Endothelial cell of umbilical vein (primary cell): ENCODE data around the gene DIPK1A. TPM values are rescaled to one million over a fixed set of nuclear protein-coding genes. Genes with fewer than 3 reads are reported as not detected.

ENCODE experiments used
- BruUV-seq: library from RNA; stranded (reverse); fragments of 400-500 nt; replicated peaks from 2 replicates; lab custom pipeline; 2021; lab: Mats Ljungman, UMichigan
- CTCF ChIA-PET: fragments of 300-600, 350-600 bp; sonication (Branson Sonifier 250); formaldehyde crosslinking; loops from one replicate; lab custom pipeline; 2021; ENCODE audit warnings: antibody characterized with exemption, inconsistent platforms; lab: Charles Lee
- POLR2A ChIA-PET: fragments of 300-600, 350-600 bp; sonication (Branson Sonifier 250); formaldehyde crosslinking; loops from one replicate; lab custom pipeline; 2021; ENCODE audit warnings: antibody characterized with exemption, inconsistent platforms; lab: Charles Lee
- DNase-seq: peaks from one replicate; pipeline ENCODE4 v3.0.0-alpha.2; 2011; ENCODE audit warnings: low read depth, low spot score
- FAIRE-seq: peaks from 2 replicates; lab custom pipeline; 2011; peaks lifted over from hg19 to GRCh38; lab: Jason Lieb, UNC
- H2AFZ ChIP-seq: 2 replicates; pipeline ENCODE4 v1.6.0; 2012; ENCODE audit warnings: low read depth, low read length, control low read depth, inconsistent platforms
- H3K27ac ChIP-seq: 2 replicates; pipeline ENCODE4 v1.5.1; 2011; ENCODE audit warnings: low read depth, mild to moderate bottlenecking, control low read depth, low read length, moderate library complexity; ENCODE audit not compliant: insufficient read depth
- H3K27me3 ChIP-seq, 2 experiments: 2 replicates each; pipeline versions ENCODE4 v1.6.0 to v1.6.1; 2011; ENCODE audit warnings: low read length in 2 of 2, mixed read lengths in 1 of 2; ENCODE audit not compliant: control insufficient read depth in 2 of 2, insufficient read depth in 2 of 2
- H3K36me3 ChIP-seq, 2 experiments: 2 replicates in 1 of 2; 3 replicates in 1 of 2; pipeline ENCODE4 v1.5.1; 2011; ENCODE audit warnings: low read length in 2 of 2, mild to moderate bottlenecking in 1 of 2, moderate library complexity in 1 of 2; ENCODE audit not compliant: control insufficient read depth in 2 of 2, insufficient read depth in 2 of 2; ENCODE audit errors: extremely low read depth in 1 of 2
- H3K4me1 ChIP-seq: 3 replicates; pipeline ENCODE4 v1.5.1; 2011; ENCODE audit warnings: mild to moderate bottlenecking, low read length; ENCODE audit not compliant: control insufficient read depth, insufficient read depth; ENCODE audit errors: extremely low read depth
- H3K4me2 ChIP-seq: 2 replicates; pipeline ENCODE4 v1.6.1; 2011; ENCODE audit warnings: low read length, control low read depth, mixed read lengths; ENCODE audit not compliant: insufficient read depth
- H3K4me3 ChIP-seq, 3 experiments: fragments of 200-600 bp in 1 of 3; sonication (generic), shearing (Covaris generic) in 1 of 3; replicated peaks in 1 of 3; 2 replicates each; pipeline ENCODE4 v1.5.1; 2011 to 2016; ENCODE audit warnings: control low read depth in 3 of 3, low read length in 3 of 3, mild to moderate bottlenecking in 2 of 3, inconsistent platforms in 1 of 3, low read depth in 1 of 3, moderate library complexity in 1 of 3; ENCODE audit not compliant: insufficient read depth in 1 of 3
- H3K79me2 ChIP-seq: 2 replicates; pipeline ENCODE4 v1.6.0; 2012; ENCODE audit warnings: low read length, inconsistent platforms; ENCODE audit not compliant: control insufficient read depth, insufficient read depth
- H3K9ac ChIP-seq: replicated peaks from 2 replicates; pipeline ENCODE3; 2011; ENCODE audit warnings: low read length, control low read depth; ENCODE audit not compliant: insufficient read depth; ENCODE audit errors: extremely low read depth
- H3K9me1 ChIP-seq: replicated peaks from 3 replicates; pipeline ENCODE4 v1.6.0; 2011; ENCODE audit warnings: mild to moderate bottlenecking, low read length; ENCODE audit not compliant: control insufficient read depth, insufficient read depth; ENCODE audit errors: extremely low read depth
- H3K9me3 ChIP-seq: replicated peaks from 2 replicates; pipeline ENCODE4 v1.5.1; 2012; ENCODE audit warnings: low read length, inconsistent platforms; ENCODE audit not compliant: control insufficient read depth, insufficient read depth
- H4K20me1 ChIP-seq: replicated peaks from 2 replicates; pipeline ENCODE3; 2011; ENCODE audit warnings: mild to moderate bottlenecking, low read length; ENCODE audit not compliant: control insufficient read depth, insufficient read depth; ENCODE audit errors: extremely low read depth
- EZH2 ChIP-seq: IDR thresholded peaks from 2 replicates; pipeline ENCODE4 v1.6.1; 2012; ENCODE audit warnings: borderline replicate concordance, low read depth, mild to moderate bottlenecking, moderate library complexity, low read length, inconsistent platforms; ENCODE audit not compliant: severe bottlenecking
- FOS ChIP-seq: IDR thresholded peaks from 2 replicates; pipeline ENCODE4 v1.6.1; 2011; ENCODE audit warnings: mild to moderate bottlenecking, low read length, moderate library complexity, borderline replicate concordance; ENCODE audit not compliant: insufficient read depth
- GATA2 ChIP-seq: IDR thresholded peaks from 2 replicates; pipeline ENCODE4 v1.7.0; 2011; ENCODE audit warnings: low read depth, mild to moderate bottlenecking, moderate library complexity, mixed read lengths, low read length; ENCODE audit not compliant: insufficient read length, insufficient read depth
- JUN ChIP-seq: IDR thresholded peaks from 2 replicates; pipeline ENCODE4 v1.6.1; 2011; ENCODE audit warnings: borderline replicate concordance, low read depth; ENCODE audit not compliant: insufficient read length, insufficient read depth
- MYC ChIP-seq: IDR thresholded peaks from one replicate; pipeline ENCODE4 v1.6.1; 2011; ENCODE audit warnings: mild to moderate bottlenecking, low read depth, low read length
- POLR2A ChIP-seq: IDR thresholded peaks from 2 replicates; pipeline ENCODE4 v1.6.1; 2012; ENCODE audit warnings: low read depth, mild to moderate bottlenecking, control low read depth, low read length
- POLR2AphosphoS5 ChIP-seq: IDR thresholded peaks from 2 replicates; pipeline ENCODE4 v1.6.1; 2012; ENCODE audit warnings: low read depth, mild to moderate bottlenecking, control low read depth, low read length, moderate library complexity; ENCODE audit not compliant: insufficient read depth
- dilution Hi-C: fragments of 300-500 bp; cut with MboI; formaldehyde crosslinking; loops from one replicate; pipeline ENCODE4 v1.15.0; 2019; ENCODE audit warnings: low sequenced_read_pairs; ENCODE audit not compliant: extremely low pct_ligation_motif_present
- intact Hi-C: fragments of 100-400 bp; cut with micrococcal nuclease; formaldehyde crosslinking; loops from one replicate; pipeline ENCODE4 v1.10.0; 2022
- polyA plus RNA-seq, 4 experiments: library from polyadenylated mRNA; depleted of rRNA in 3 of 4; stranded (reverse) in 3 of 4; unstranded in 1 of 4; fragments of >200 nt; gene quantifications; 2 replicates each; pipeline versions ENCODE4 v1.2.1 to v1.2.3, GENCODE V29; 2011 to 2012; ENCODE audit warnings: missing spikeins in 1 of 4
- total RNA-seq: library from RNA; stranded (reverse); gene quantifications from 2 replicates; pipeline ENCODE4 v1.2.3, GENCODE V29; 2021
- TF ChIP-seq, protein P1 (sequence below), 2 donors: IDR thresholded peaks; 1 replicate in 1 of 2; 2 replicates in 1 of 2; pipeline ENCODE4 v1.5.1; 2011; ENCODE audit warnings: low read length in 2 of 2, mild to moderate bottlenecking in 2 of 2, moderate library complexity in 2 of 2, control low read depth in 1 of 2, inconsistent platforms in 1 of 2, low read depth in 1 of 2; ENCODE audit not compliant: insufficient read depth in 1 of 2; ENCODE audit errors: extremely low read depth in 1 of 2
- TF ChIP-seq, protein P2 (sequence below): IDR thresholded peaks from 2 replicates; pipeline ENCODE4 v1.6.1; 2011; ENCODE audit not compliant: insufficient read depth, insufficient read length

DIPK1A gene
- total and polyA plus RNA-seq, 2 donors (not counting 3 experiments of a cell fraction or from before 2014, with no cell fraction given), result 0.25 to 0.93 TPM

DNA sequence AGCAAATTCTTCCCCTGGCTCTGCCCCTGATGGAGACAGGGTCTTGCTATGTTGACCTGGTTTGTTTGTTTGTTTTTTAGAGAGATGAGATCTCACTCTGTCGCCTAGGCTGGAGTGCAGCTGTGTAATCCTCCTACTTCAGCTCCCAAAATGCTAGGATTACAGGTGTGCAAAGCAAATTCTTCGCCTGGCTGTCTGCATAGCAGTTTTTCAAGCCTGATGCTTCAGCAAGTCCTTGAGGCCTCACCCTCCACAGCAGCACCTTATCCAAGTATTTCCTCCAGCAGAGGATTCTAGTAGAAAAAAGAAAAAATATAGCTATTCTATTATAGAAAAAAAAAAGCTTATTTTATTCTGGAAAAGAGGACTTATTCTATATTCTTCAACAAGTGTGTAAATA, 144.5 kb downstream of the DIPK1A start:
- POLR2A ChIA-PET, result no interaction called here
- DNase-seq (no peak), FAIRE-seq (no peak)
- dilution Hi-C loops (no loop called here), intact Hi-C loops (loop anchor here (5.0 to 10.0 kb wide), 3 partner anchors 192 to 504 kb away; no protein-coding TSS in a partner anchor)
- no peak overlapping the region for H3K9ac ChIP-seq
- TF ChIP-seq POLR2AphosphoS5, result no peak
- no peak for TF ChIP-seq MYC
- no peak for TF ChIP-seq FOS
- TF ChIP-seq, protein P1, sequence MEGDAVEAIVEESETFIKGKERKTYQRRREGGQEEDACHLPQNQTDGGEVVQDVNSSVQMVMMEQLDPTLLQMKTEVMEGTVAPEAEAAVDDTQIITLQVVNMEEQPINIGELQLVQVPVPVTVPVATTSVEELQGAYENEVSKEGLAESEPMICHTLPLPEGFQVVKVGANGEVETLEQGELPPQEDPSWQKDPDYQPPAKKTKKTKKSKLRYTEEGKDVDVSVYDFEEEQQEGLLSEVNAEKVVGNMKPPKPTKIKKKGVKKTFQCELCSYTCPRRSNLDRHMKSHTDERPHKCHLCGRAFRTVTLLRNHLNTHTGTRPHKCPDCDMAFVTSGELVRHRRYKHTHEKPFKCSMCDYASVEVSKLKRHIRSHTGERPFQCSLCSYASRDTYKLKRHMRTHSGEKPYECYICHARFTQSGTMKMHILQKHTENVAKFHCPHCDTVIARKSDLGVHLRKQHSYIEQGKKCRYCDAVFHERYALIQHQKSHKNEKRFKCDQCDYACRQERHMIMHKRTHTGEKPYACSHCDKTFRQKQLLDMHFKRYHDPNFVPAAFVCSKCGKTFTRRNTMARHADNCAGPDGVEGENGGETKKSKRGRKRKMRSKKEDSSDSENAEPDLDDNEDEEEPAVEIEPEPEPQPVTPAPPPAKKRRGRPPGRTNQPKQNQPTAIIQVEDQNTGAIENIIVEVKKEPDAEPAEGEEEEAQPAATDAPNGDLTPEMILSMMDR (IDR thresholded peaks at IDR 0.05; ENCODE audit: extremely low read depth in 1 of 2, insufficient read depth in 1 of 2, low read depth in 1 of 2, low read length in 2 of 2), result no peak
- TF ChIP-seq, protein P2, sequence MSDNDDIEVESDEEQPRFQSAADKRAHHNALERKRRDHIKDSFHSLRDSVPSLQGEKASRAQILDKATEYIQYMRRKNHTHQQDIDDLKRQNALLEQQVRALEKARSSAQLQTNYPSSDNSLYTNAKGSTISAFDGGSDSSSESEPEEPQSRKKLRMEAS, result no peak
- TF ChIP-seq EZH2, result no peak
- no peak for TF ChIP-seq GATA2
- no peak for TF ChIP-seq POLR2A
- no peak for TF ChIP-seq JUN
- H3K9me1 ChIP-seq, result no peaks in the 10 kb centered on the region
- no peaks in the 10 kb centered on the region for H3K79me2 ChIP-seq
- no peak overlapping the region for H3K27ac ChIP-seq
- no peak overlapping the region for H3K4me3 ChIP-seq
- H3K36me3 ChIP-seq, result no peaks in the 10 kb centered on the region
- BruUV-seq, result no TSS peak
- no peaks in the 10 kb centered on the region for H3K4me1 ChIP-seq
- no peak overlapping the region for H3K4me2 ChIP-seq
- CTCF ChIA-PET, result interaction anchor here (0.7 to 4.2 kb wide), 9 partner anchors 12 to 506 kb away, joined by 3 to 63 read pairs (median 6); partner anchors contain the start of genes EVI5 and RPL5
- H4K20me1 ChIP-seq, result no peaks in the 10 kb centered on the region
- no peaks in the 10 kb centered on the region for H3K27me3 ChIP-seq
- no peaks in the 10 kb centered on the region for H3K9me3 ChIP-seq
- no peak overlapping the region for H2AFZ ChIP-seq
